ENCODE data around the gene GPR89A. TPM values are rescaled to one million over a fixed set of nuclear protein-coding genes. Genes with fewer than 3 reads are reported as not detected.
"Not testable (repeated sequence)": the region's sequence is repeated elsewhere in the genome, so short reads cannot be mapped to it uniquely, and the experiment has no call there.

GPR89A gene
- total RNA-seq, 1 donor from 2014 or later, result 17.7 TPM

DNA sequence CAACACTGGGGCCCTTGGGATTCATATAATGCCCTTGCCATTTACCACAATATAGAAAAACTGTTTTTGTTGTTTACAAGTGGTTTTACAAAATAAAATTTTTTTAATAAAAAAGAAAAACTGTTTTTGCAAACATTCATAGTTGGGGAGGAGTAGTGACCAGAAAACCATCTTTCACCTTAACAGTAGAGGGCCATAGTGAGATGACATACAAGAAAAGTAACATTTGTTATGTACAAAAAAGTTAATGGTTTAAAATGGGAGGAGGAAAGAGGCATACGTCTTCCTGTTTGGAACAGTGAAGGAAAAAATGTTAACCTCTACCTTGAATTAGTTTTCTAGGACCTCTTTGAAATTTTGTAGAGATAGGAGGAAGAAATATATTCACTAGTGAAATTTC lies 28.4 kb downstream of the GPR89A start:
- H3K27ac ChIP-seq; intact Hi-C loops (cut with DNase I); DNase-seq; H3K36me3 ChIP-seq; H3K27me3 ChIP-seq; ATAC-seq; H3K4me3 ChIP-seq; H3K9me3 ChIP-seq; H3K4me1 ChIP-seq: not testable (repeated sequence)

DNA sequence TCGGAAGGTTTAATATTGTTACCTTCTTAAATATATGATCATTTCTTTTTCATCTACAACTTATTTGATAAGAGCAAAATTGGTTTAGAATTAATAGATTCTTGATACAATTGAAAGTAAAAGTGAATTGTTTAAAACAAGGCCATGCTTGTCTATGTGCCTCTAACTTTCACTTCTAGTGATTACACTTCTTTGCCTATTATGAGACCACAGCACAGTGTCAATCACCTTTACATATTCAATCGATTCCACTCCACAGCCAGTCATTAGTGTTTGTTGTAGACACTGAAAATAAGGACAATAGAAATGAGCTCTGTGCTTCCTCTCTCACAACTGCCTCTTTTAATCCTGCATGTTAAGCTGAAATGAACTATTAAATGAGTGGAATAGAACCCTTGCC lies 34.1 kb downstream of the GPR89A start:
- H3K27me3 ChIP-seq; DNase-seq; H3K36me3 ChIP-seq; intact Hi-C loops (cut with DNase I); H3K4me3 ChIP-seq; H3K27ac ChIP-seq; H3K9me3 ChIP-seq; ATAC-seq; H3K4me1 ChIP-seq: not testable (repeated sequence)

DNA sequence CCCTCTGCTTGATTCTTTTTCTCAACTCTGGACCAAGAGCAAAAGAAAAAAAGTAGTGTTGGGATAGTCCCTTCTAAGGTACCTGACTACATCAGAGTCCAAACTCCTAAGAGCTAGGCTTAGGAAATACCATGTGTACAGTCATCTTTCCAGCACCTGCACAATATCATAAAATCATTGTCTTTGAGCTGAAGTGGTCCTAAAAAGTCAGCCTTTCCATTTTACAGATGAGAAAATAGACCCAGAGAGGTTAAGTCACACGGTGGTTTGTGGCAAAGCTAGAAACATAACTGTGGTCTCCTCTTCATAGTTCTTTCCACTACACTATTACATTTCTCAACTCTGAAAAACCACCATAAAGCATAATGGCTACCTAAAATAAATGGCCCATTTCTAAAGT lies 36.2 kb downstream of the GPR89A start:
- DNase-seq; intact Hi-C loops (cut with DNase I); H3K27ac ChIP-seq; H3K4me3 ChIP-seq; H3K36me3 ChIP-seq; H3K4me1 ChIP-seq; ATAC-seq; H3K9me3 ChIP-seq; H3K27me3 ChIP-seq: not testable (repeated sequence)

DNA sequence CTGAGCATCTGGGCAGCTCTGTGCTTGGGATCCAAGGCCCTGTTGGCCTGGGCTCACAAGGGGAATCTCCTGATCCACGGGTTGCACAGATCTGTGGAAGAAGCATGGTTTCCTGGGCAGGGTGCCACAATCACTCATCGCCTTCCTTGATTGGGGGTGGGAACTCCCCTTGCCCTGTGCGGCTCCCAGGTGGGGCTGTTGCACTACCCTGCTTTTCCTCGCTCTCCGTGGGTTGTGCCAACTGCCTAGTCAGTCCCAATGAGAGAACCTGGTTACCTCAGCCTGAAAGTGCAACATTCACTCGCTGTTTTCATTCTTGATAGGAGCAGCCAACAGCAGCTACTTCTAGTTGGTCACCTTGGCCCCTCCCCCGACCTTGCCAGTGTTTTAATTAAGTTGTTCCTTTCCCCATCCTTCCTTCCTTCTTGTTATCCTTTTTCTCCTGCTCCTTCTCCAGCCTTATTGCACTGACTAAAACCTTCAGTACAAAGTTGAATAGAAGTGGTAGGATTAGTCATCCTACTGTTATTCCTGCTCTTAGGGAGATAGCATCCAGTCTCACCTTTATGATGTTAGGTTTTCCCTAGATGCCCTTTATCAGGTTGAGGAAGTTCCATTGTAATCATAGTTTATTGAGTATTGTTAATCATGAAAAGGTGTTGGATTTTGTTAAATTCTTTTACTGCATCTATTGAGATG lies 48.6 kb downstream of the GPR89A start:
- H3K27ac ChIP-seq; H3K36me3 ChIP-seq; H3K9me3 ChIP-seq; DNase-seq; H3K4me1 ChIP-seq; H3K27me3 ChIP-seq; intact Hi-C loops (cut with DNase I); H3K4me3 ChIP-seq: not testable (repeated sequence)
- peak; percentile 31 for ATAC-seq

DNA sequence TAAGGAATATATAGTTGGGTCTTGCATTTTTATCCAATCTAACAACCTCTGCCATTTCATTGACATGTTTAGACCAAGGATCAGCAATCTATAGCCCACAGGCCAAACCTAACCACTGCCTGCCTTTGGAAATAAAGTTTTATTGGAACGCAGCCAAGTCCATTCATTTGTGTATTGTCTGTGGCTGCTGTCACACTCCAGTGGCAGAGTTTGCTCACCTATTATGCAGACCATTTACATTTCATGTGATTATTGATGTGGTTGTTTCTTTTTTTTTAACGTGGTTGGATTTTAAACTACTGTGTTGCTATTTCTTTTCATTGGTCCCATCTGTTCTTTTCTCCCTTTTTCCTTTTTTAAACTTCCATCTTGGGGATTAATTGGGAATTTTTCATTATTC lies 54.7 kb downstream of the GPR89A start:
- intact Hi-C loops (cut with DNase I); H3K27me3 ChIP-seq; H3K27ac ChIP-seq; ATAC-seq; DNase-seq; H3K4me1 ChIP-seq; H3K4me3 ChIP-seq; H3K9me3 ChIP-seq; H3K36me3 ChIP-seq: not testable (repeated sequence)

DNA sequence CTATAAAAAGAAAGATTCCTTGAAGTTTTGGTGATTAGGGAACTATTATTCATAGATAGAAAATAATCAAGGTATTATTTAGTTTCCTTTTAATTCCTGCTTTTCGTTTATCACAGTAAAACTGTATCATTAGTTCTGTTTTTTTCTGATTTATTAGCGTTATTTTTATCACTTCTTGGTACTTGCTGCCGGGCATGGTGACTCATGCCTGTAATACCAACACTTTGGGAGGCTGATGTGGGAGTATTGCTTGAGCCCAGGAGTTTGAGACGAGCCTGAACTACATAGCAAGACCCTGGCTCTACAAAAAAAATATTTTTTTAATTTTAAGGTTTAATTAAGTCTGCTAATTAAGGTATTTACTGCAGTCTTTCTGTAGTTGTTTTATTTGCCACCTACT lies 57.2 kb downstream of the GPR89A start:
- H3K9me3 ChIP-seq; H3K4me3 ChIP-seq; DNase-seq; intact Hi-C loops (cut with DNase I); H3K27ac ChIP-seq; H3K36me3 ChIP-seq; H3K4me1 ChIP-seq; H3K27me3 ChIP-seq; ATAC-seq: not testable (repeated sequence)

DNA sequence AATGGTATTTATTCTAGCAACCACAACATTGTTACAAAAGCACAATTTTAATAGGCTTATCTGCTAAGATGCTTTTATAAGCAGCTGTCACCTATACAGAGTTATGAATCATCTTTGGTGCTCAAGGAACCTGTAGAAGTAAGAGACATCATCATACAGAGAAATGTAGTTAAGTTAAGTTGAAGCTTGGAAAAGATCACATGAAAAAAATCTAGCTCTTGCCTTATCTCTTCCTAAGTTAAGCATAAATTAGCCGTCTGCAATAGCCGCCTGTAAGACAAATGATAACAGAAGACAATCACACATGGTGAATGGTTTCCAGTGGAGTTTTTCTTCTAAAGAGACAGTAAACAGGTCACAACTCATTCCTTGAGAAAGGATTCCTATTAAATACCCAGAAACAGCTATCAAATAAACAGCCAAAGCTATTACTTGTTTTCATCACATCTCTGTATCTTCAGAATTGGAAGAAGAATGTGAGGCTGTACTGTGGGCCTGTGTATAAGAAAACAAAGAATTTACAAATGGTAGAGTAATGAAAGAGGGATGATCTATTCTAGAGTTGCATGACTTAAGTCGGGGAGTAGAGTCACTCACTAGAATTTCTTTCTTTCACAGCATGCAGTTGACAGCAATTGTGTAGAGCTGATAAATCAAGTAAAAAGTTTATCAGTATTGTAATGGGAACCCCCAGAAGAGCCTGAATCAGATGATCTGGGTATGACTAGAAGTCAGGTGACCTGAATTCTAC lies 63.4 kb downstream of the GPR89A start:
- ATAC-seq; DNase-seq; H3K36me3 ChIP-seq; H3K4me3 ChIP-seq; H3K27ac ChIP-seq; H3K9me3 ChIP-seq; H3K4me1 ChIP-seq; H3K27me3 ChIP-seq; intact Hi-C loops (cut with DNase I): not testable (repeated sequence)

DNA sequence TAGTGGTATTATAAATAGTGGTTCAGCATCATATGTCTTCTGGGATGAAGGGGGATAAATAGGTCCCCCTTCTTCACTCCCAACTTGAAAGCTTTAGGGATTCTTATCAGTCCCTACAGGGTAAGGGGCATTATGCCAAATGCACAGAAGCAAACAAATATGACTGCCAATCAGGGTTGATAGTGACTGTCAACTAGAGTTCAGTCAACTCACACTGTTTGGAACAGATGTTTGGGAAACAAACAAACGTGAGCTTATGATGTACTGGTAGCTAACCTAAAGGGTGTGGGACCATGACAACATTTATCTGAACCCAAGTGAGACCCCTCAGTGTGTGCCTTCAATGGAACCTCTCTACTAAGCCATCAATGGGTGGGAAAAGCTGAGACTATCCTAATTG lies 65.4 kb downstream of the GPR89A start:
- H3K9me3 ChIP-seq; DNase-seq; H3K4me3 ChIP-seq; H3K27me3 ChIP-seq; intact Hi-C loops (cut with DNase I); H3K36me3 ChIP-seq; H3K27ac ChIP-seq; ATAC-seq; H3K4me1 ChIP-seq: not testable (repeated sequence)

DNA sequence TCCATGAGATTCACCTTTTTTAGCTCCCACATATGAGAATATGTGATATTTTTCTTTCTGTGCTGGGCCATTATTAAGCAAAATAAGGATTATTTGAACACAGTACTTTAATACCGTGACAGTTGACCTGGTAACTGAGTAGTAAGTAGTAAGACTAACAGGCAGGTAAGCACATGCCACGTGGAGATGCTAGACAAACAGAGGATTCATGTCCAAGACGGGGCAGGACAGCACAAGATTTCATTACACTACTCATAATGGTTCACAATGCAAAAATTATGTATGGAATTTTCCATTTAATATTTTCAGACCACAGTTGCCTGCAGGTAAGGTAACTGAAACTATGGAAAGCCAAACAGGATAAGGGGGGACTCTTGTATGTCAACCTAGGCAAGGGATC lies 77.1 kb downstream of the GPR89A start:
- intact Hi-C loops (cut with DNase I); H3K27me3 ChIP-seq; H3K4me1 ChIP-seq; H3K4me3 ChIP-seq; DNase-seq; H3K36me3 ChIP-seq; ATAC-seq; H3K27ac ChIP-seq; H3K9me3 ChIP-seq: not testable (repeated sequence)

DNA sequence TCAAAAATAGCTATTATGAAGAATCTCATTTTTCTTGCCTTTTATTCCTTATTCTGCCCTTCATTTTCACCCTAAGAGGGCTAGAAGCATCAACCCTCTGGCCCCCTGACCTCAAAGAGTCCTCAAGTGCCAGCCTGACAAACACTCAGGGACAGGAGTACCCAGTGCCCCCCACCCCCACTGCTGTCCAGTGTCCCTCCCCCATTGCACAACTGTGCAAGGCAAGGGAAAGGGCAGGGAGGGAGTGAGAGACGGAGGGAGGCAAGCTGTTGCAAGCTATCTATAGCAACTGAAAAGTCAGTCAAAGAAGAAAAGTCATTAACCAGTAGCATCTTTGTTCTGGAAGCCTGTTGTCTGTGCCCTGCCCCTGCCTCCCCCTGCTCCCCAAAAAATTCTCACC lies 78.3 kb downstream of the GPR89A start:
- peak; percentile 65 for ATAC-seq

GRCh38 chr1:145688328-145688727 lies 80.5 kb downstream of the GPR89A start:
- intact Hi-C loops (cut with DNase I), result no loop called here
- Histone ChIP-seq H3K27me3 (no peaks in the 10 kb centered on the region), H3K4me3 (no peak overlapping the region), H3K36me3 (no peaks in the 10 kb centered on the region), H3K9me3 (no peaks in the 10 kb centered on the region), H3K27ac (no peak overlapping the region), H3K4me1 (no peaks in the 10 kb centered on the region)
- ATAC-seq, result no peak
- DNase-seq, result no peak
- no peak for TF ChIP-seq CTCF (IDR thresholded peaks at IDR 0.05)

More for the DNA sequence above, 78.3 kb downstream of the GPR89A start:
- H3K9me3 ChIP-seq; H3K27me3 ChIP-seq; intact Hi-C loops (cut with DNase I); H3K4me3 ChIP-seq; H3K36me3 ChIP-seq; H3K4me1 ChIP-seq; DNase-seq; H3K27ac ChIP-seq: not testable (repeated sequence)
